OCI-LY7 (cell line): ENCODE results near the gene DCLK1. TPM values are rescaled to one million over a fixed set of nuclear protein-coding genes. Genes with fewer than 3 reads are reported as not detected.

Experiments used
- BruUV-seq: library from RNA; stranded (reverse); fragments of 400-500 nt; replicated peaks from 2 replicates; lab custom pipeline; 2021; lab: Mats Ljungman, UMichigan
- CTCF ChIA-PET: fragments of 300-600 bp; sonication (Branson Sonifier 250); formaldehyde crosslinking; loops from one replicate; lab custom pipeline; 2022; ENCODE audit warnings: antibody characterized with exemption; ENCODE audit not compliant: unreplicated experiment; lab: Charles Lee
- POLR2A ChIA-PET: fragments of 300-600 bp; sonication (Branson Sonifier 250); formaldehyde crosslinking; loops from one replicate; lab custom pipeline; 2022; ENCODE audit warnings: antibody characterized with exemption; lab: Charles Lee
- DNase-seq: peaks from one replicate; pipeline ENCODE4 v3.0.0-alpha.2; 2015; ENCODE audit warnings: low spot score
- H2AFZ ChIP-seq: fragments of 200-600 bp; sonication (generic), shearing (Covaris generic); 2 replicates; pipeline ENCODE4 v1.6.1; 2014; ENCODE audit warnings: mild to moderate bottlenecking, antibody characterized with exemption, low read length, moderate library complexity
- H3K27ac ChIP-seq: fragments of 200-600 bp; sonication (generic); 2 replicates; pipeline ENCODE4 v1.5.1; 2014; ENCODE audit warnings: mixed run types, low read depth, mild to moderate bottlenecking, moderate library complexity, low read length, inconsistent platforms; ENCODE audit not compliant: poor library complexity, severe bottlenecking
- H3K36me3 ChIP-seq: fragments of 200-600 bp; sonication (generic); 2 replicates; pipeline ENCODE4 v1.6.1; 2014; ENCODE audit warnings: mild to moderate bottlenecking, antibody characterized with exemption, low read length, moderate library complexity, mixed read lengths; ENCODE audit not compliant: insufficient read depth
- H3K4me1 ChIP-seq: fragments of 200-600 bp; sonication (generic); 2 replicates; pipeline ENCODE4 v1.5.1; 2014; ENCODE audit warnings: mild to moderate bottlenecking, low read length; ENCODE audit not compliant: insufficient read depth, poor library complexity, severe bottlenecking
- H3K4me2 ChIP-seq: fragments of 200-600 bp; sonication (generic); 2 replicates; pipeline ENCODE4 v1.6.1; 2014; ENCODE audit warnings: mild to moderate bottlenecking, low read length
- H3K4me3 ChIP-seq: fragments of 200-600 bp; sonication (generic); 2 replicates; pipeline ENCODE4 v1.5.1; 2014; ENCODE audit warnings: mild to moderate bottlenecking, low read depth, low read length; ENCODE audit not compliant: poor library complexity, severe bottlenecking
- H3K79me2 ChIP-seq: fragments of 200-600 bp; sonication (generic); 2 replicates; pipeline ENCODE4 v1.6.1; 2016; ENCODE audit warnings: low read depth, mild to moderate bottlenecking, low read length, moderate library complexity, mixed read lengths; ENCODE audit not compliant: insufficient read depth
- H3K9me2 ChIP-seq: fragments of 200-600 bp; sonication (generic); 2 replicates; pipeline ENCODE4 v1.6.1; 2016; ENCODE audit warnings: mild to moderate bottlenecking, low read length, mixed read lengths; ENCODE audit not compliant: insufficient read depth
- H3K9me3 ChIP-seq: fragments of 200-600 bp; sonication (generic); 2 replicates; pipeline ENCODE4 v1.6.1; 2014; ENCODE audit warnings: mild to moderate bottlenecking, mixed run types, low read length, mixed read lengths
- H4K20me1 ChIP-seq: fragments of 200-600 bp; sonication (generic); 2 replicates; pipeline ENCODE4 v1.6.1; 2014; ENCODE audit warnings: mild to moderate bottlenecking, antibody characterized with exemption, low read length, moderate library complexity, mixed read lengths; ENCODE audit not compliant: insufficient read depth
- EZH2phosphoT487 ChIP-seq: fragments of 200-600 bp; sonication (generic); IDR thresholded peaks from 2 replicates; pipeline ENCODE4 v1.6.1; 2018; ENCODE audit warnings: low read depth, borderline replicate concordance, mild to moderate bottlenecking, mixed run types, antibody characterized with exemption, low read length, moderate library complexity, mixed read lengths
- intact Hi-C: fragments of 100-400 bp; cut with micrococcal nuclease; formaldehyde crosslinking; loops from one replicate; pipeline ENCODE4 v1.10.0; 2022; ENCODE audit not compliant: unreplicated experiment
- total RNA-seq, 2 experiments: library from RNA; depleted of rRNA in 1 of 2; stranded (reverse); fragments of >200 nt in 1 of 2; shearing (Covaris generic) in 1 of 2; gene quantifications; 2 replicates each; pipeline ENCODE4 v1.2.3, GENCODE V29; 2014 to 2022
- TF ChIP-seq, protein P1 (sequence below): fragments of 200-600 bp; sonication (generic); conservative IDR thresholded peaks from 2 replicates; pipeline ENCODE4 v1.5.1; 2014; ENCODE audit warnings: mild to moderate bottlenecking, antibody characterized with exemption, low read length, moderate library complexity, mixed read lengths

Gene DCLK1
- total RNA-seq, 2 experiments from 2014 or later, result not detected

DNA sequence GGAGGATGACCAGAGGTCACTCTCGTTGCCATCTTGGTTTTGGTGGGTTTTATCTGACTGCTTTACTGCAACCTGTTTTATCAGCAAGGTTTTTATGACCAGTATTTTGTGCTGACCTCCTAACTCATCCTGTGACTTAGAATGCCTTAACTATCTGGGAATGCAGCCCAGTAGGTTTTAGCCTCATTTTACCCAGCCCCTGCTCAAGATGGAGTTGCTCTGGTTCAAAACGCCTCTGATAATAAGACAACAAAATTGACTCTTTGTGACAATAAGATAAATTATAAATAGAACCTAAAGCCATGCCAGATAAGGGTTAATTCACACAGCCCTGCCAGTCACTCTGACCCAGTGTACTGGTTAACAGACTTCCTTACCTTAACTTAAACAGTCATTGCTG lies 387.0 kb downstream of the DCLK1 start:
- H3K27ac ChIP-seq, result no peak overlapping the region
- H3K79me2 ChIP-seq, result no peaks in the 10 kb centered on the region
- TF ChIP-seq EZH2phosphoT487, result no peak
- TF ChIP-seq, protein P1, sequence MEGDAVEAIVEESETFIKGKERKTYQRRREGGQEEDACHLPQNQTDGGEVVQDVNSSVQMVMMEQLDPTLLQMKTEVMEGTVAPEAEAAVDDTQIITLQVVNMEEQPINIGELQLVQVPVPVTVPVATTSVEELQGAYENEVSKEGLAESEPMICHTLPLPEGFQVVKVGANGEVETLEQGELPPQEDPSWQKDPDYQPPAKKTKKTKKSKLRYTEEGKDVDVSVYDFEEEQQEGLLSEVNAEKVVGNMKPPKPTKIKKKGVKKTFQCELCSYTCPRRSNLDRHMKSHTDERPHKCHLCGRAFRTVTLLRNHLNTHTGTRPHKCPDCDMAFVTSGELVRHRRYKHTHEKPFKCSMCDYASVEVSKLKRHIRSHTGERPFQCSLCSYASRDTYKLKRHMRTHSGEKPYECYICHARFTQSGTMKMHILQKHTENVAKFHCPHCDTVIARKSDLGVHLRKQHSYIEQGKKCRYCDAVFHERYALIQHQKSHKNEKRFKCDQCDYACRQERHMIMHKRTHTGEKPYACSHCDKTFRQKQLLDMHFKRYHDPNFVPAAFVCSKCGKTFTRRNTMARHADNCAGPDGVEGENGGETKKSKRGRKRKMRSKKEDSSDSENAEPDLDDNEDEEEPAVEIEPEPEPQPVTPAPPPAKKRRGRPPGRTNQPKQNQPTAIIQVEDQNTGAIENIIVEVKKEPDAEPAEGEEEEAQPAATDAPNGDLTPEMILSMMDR, result no peak
- DNase-seq, result no peak
- no peak overlapping the region for H3K4me3 ChIP-seq
- H4K20me1 ChIP-seq, result no peaks in the 10 kb centered on the region
- no peaks in the 10 kb centered on the region for H3K36me3 ChIP-seq
- no peak overlapping the region for H3K4me2 ChIP-seq
- BruUV-seq, result no TSS peak
- CTCF ChIA-PET, result no interaction called here
- H2AFZ ChIP-seq, result no peak overlapping the region
- POLR2A ChIA-PET, result no interaction called here
- intact Hi-C loops, result no loop called here
- H3K9me3 ChIP-seq, result no peaks in the 10 kb centered on the region
- H3K9me2 ChIP-seq, result no peaks in the 10 kb centered on the region
- no peaks in the 10 kb centered on the region for H3K4me1 ChIP-seq

DNA sequence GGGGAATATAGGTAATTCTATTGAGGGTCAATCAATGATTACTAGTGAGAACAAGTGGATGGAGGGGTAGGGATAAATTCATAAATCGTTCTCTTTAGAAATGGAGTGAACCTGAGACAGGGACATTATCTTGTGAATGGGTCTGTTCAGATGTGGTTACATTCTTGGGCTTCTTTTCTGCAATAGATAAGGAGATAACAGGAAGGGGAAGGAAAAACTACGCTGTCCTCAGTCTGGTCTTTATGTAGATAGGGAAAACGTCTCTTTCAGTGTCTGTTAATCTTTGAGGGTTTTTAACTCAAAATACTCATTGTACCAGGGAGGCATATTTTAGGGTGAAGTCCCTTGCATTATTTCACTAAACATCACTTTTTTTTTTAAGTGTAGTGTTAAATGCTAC lies 388.0 kb downstream of the DCLK1 start:
- Histone ChIP-seq H3K79me2 (no peaks in the 10 kb centered on the region), H4K20me1 (no peaks in the 10 kb centered on the region), H3K27ac (no peak overlapping the region), H3K9me2 (no peaks in the 10 kb centered on the region), H3K36me3 (no peaks in the 10 kb centered on the region), H2AFZ (no peak overlapping the region), H3K4me3 (no peak overlapping the region), H3K4me2 (no peak overlapping the region), H3K9me3 (no peaks in the 10 kb centered on the region), H3K4me1 (no peaks in the 10 kb centered on the region)
- ChIA-PET POLR2A (no interaction called here), CTCF (no interaction called here)
- intact Hi-C loops, result no loop called here
- no peak for DNase-seq
- BruUV-seq, result no TSS peak
- TF ChIP-seq, protein P1, result no peak

DNA sequence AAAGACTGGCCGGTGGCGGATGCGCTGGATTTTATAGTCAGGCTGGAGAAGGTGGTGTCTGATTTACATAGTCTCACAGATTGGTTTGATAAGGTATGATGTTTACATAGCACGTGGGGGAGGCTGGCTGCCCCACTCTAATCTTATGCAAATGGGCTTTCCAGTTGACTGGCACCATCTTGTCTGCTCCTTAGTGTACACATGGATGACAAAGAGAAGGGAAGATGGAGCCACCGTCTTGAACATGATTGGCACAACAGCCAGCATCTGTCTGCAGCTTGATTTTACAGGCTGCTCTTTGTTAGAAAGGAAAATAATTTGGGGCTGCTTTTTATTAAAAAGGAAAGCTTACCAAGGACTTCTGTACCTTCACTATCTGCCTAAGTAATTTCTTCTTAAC lies 389.5 kb downstream of the DCLK1 start:
- Histone ChIP-seq H3K4me1 (no peaks in the 10 kb centered on the region), H3K4me2 (no peak overlapping the region), H3K36me3 (no peaks in the 10 kb centered on the region), H3K79me2 (no peaks in the 10 kb centered on the region), H4K20me1 (no peaks in the 10 kb centered on the region), H3K9me2 (no peaks in the 10 kb centered on the region), H3K9me3 (no peaks in the 10 kb centered on the region), H2AFZ (no peak overlapping the region), H3K4me3 (no peak overlapping the region), H3K27ac (no peak overlapping the region)
- TF ChIP-seq, protein P1, result no peak
- no peak for TF ChIP-seq EZH2phosphoT487
- intact Hi-C loops, result no loop called here
- ChIA-PET POLR2A (no interaction called here), CTCF (no interaction called here)
- DNase-seq, result no peak
- no TSS peak for BruUV-seq
